Uterus (tissue), 2 donors: ENCODE data around the gene SUCNR1.

ENCODE experiments used
- CTCF ChIP-seq, 4 experiments: fragments of 200-600 bp in 2 of 4; fragments of 450-650 bp in 2 of 4; sonication (generic) in 2 of 4; IDR thresholded peaks; one replicate each; pipeline ENCODE4 v1.5.1; 2016 to 2019; ENCODE audit warnings: antibody characterized with exemption in 4 of 4, mild to moderate bottlenecking in 2 of 4, moderate library complexity in 1 of 4
- POLR2A ChIP-seq, 2 donors: fragments of 450-650 bp; IDR thresholded peaks; one replicate each; pipeline ENCODE4 v1.6.1; 2016; ENCODE audit warnings: antibody characterized with exemption in 2 of 2, mild to moderate bottlenecking in 1 of 2, moderate library complexity in 1 of 2

- no peak for TF ChIP-seq CTCF (IDR thresholded peaks at IDR 0.05)
- TF ChIP-seq POLR2A (IDR thresholded peaks at IDR 0.05), result no peak
Measured at GRCh38 chr3:151873398-151873797, at the start of gene SUCNR1.
